Body of pancreas (tissue), 4 donors: Measurements from ENCODE around the gene CD40.

Experiments
- POLR2A ChIP-seq, 3 donors: fragments of 450-650 bp; IDR thresholded peaks; one replicate each; pipeline ENCODE4 v1.6.1; 2016; ENCODE audit warnings: antibody characterized with exemption in 3 of 3, mild to moderate bottlenecking in 2 of 3
- TF ChIP-seq, protein P1 (sequence below), 7 experiments: fragments of 450-650 bp in 4 of 7; fragments of 200-600 bp in 3 of 7; sonication (generic) in 3 of 7; IDR thresholded peaks; one replicate each; pipeline ENCODE4 v1.5.1; 2016 to 2019; ENCODE audit warnings: antibody characterized with exemption in 7 of 7

DNA sequence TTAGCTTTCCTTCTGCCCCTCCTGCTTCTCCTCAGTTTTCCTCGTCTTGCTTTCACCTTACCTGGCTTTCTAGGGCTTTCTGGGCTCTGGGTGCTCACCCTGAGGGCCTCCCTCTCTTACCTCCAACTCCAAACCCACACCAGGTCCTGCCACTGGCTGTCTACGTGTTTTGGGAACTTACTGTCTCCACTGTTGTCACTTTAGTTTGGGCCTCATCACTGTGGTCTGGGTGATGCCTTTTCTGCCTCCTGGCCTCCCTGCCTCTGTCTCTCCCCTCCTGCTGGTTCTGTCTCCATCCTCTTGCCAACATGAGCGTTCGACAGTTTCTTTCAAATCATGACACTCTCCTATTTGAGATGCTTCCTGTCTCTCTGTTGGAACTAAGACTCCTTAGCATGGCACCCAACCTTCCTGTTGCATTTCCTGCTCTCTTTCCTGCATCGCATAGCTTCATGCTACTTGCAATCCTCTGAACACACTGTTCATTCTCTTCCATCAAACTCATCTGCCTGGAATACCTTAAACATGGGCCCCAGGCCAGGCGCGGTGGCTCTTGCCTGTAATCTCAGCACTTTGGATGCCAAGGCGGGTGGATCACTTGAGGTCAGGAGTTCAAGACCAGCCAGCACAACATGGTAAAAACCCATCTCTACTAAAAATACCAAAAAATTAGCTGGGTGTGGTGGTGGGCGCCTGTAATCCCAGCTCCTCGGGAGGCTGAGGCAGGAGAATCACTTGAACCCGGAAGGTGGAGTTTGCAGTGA is 5.5 kb downstream of the CD40 start:
- TF ChIP-seq POLR2A (IDR thresholded peaks at IDR 0.05) = no peak
- TF ChIP-seq, protein P1, sequence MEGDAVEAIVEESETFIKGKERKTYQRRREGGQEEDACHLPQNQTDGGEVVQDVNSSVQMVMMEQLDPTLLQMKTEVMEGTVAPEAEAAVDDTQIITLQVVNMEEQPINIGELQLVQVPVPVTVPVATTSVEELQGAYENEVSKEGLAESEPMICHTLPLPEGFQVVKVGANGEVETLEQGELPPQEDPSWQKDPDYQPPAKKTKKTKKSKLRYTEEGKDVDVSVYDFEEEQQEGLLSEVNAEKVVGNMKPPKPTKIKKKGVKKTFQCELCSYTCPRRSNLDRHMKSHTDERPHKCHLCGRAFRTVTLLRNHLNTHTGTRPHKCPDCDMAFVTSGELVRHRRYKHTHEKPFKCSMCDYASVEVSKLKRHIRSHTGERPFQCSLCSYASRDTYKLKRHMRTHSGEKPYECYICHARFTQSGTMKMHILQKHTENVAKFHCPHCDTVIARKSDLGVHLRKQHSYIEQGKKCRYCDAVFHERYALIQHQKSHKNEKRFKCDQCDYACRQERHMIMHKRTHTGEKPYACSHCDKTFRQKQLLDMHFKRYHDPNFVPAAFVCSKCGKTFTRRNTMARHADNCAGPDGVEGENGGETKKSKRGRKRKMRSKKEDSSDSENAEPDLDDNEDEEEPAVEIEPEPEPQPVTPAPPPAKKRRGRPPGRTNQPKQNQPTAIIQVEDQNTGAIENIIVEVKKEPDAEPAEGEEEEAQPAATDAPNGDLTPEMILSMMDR (IDR thresholded peaks at IDR 0.05) = no peak
